HFF-Myc (cell line): ENCODE results near the gene DPP7.

Experiments used
- DNase-seq: peaks from one replicate; pipeline ENCODE4 v3.0.0-alpha.2; 2011; ENCODE audit warnings: low read depth; ENCODE audit errors: extremely low read depth
- H3K4me3 ChIP-seq: replicated peaks from 2 replicates; pipeline ENCODE4 v1.5.1; 2011; ENCODE audit warnings: low read depth, mild to moderate bottlenecking, control low read depth, low read length
- CTCF ChIP-seq: IDR thresholded peaks from 2 replicates; pipeline ENCODE4 v1.5.1; 2012; ENCODE audit warnings: mild to moderate bottlenecking, low read depth, low read length, control low read depth; ENCODE audit errors: missing control alignments

Gene DPP7

GRCh38 chr9:137077010-137077747 is 37.4 kb downstream of the DPP7 start, which contains the start of gene UAP1L1:
UAP1L1 (plus strand) TSS chr9:137077517; CDS start chr9:137077533, 16 bp downstream.
- DNase-seq, result no peak
- no peak for TF ChIP-seq CTCF
- H3K4me3 ChIP-seq, result peak within 1 kb of the TSS; percentile 61

GRCh38 chr9:137076636-137077009 is 37.9 kb downstream of the DPP7 start:
- TF ChIP-seq CTCF, result no peak
- no peak for DNase-seq
- H3K4me3 ChIP-seq, result peak overlapping the region; percentile 61

GRCh38 chr9:137075275-137075775 is 39.2 kb downstream of the DPP7 start:
- H3K4me3 ChIP-seq, result no peak overlapping the region
- TF ChIP-seq CTCF, result no peak
- DNase-seq, result no peak

DNA sequence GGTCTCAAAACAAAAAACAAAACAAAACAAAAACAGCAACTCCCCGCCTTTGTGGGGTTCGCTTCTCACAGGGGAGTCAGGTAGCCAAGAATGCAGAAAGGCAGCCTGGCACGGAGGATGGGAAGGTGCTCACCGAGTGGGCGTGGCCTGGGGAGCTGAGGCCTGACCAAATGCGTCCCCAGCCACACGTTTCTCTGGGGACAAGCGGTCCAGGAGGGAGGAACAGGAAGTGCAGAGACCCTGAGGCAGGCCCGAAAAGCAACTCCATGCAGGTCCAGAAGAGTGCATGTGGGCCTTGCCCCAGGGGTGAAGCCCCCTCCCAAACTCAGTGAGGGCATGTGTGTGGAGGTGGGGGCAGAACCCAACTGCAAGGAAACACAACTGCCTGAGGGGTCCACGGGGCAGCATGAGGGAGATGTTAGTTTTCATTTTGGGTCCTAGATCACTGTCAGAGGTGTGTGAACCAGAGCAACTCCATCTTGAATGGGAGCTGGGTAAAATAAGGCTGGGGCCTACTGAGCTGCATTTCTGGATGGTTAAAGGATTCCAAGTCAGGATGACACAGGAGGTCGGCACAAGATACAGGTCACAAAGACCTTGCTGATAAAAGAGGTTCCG is 39.8 kb downstream of the DPP7 start:
- no peak for DNase-seq
- no peak for TF ChIP-seq CTCF

GRCh38 chr9:137073992-137074399 is 40.5 kb downstream of the DPP7 start:
- no peak overlapping the region for H3K4me3 ChIP-seq
- no peak for TF ChIP-seq CTCF
- DNase-seq, result no peak

More for the DNA sequence above, 39.8 kb downstream of the DPP7 start:
- no peak overlapping the region for H3K4me3 ChIP-seq

GRCh38 chr9:137071282-137071681 is 43.3 kb downstream of the DPP7 start:
- no peak for TF ChIP-seq CTCF
- peak overlapping the region; percentile 58 for H3K4me3 ChIP-seq
- DNase-seq, result no peak
